Measurements from ENCODE around the gene CALM3. TPM values are rescaled to one million over a fixed set of nuclear protein-coding genes. Genes with fewer than 3 reads are reported as not detected.

Gene CALM3
- total RNA-seq, 1 donor from 2014 or later: 231 TPM

GRCh38 chr19:46564701-46565100, 36.4 kb upstream of the CALM3 start:
- Mint-ChIP-seq H3K27ac (no peak overlapping the region), H3K9me3 (peaks cover 13% of the 10 kb centered on the region), H3K4me3 (no peak overlapping the region), H3K27me3 (ENCODE audit: low read depth) (peaks cover 10% of the 10 kb centered on the region), H3K4me1 (no peaks in the 10 kb centered on the region), H3K36me3 (no peaks in the 10 kb centered on the region)
- DNase-seq (ENCODE audit: low spot score in 2 of 2, unreplicated experiment in 2 of 2): no peak
- TF ChIP-seq, protein P1, sequence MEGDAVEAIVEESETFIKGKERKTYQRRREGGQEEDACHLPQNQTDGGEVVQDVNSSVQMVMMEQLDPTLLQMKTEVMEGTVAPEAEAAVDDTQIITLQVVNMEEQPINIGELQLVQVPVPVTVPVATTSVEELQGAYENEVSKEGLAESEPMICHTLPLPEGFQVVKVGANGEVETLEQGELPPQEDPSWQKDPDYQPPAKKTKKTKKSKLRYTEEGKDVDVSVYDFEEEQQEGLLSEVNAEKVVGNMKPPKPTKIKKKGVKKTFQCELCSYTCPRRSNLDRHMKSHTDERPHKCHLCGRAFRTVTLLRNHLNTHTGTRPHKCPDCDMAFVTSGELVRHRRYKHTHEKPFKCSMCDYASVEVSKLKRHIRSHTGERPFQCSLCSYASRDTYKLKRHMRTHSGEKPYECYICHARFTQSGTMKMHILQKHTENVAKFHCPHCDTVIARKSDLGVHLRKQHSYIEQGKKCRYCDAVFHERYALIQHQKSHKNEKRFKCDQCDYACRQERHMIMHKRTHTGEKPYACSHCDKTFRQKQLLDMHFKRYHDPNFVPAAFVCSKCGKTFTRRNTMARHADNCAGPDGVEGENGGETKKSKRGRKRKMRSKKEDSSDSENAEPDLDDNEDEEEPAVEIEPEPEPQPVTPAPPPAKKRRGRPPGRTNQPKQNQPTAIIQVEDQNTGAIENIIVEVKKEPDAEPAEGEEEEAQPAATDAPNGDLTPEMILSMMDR (IDR thresholded peaks at IDR 0.05; ENCODE audit: unreplicated experiment): no peak

GRCh38 chr19:46571495-46571894, 29.6 kb upstream of the CALM3 start:
- peaks cover 9% of the 10 kb centered on the region for H3K9me3 Mint-ChIP-seq

GRCh38 chr19:46573679-46574498, 27.2 kb upstream of the CALM3 start:
- H3K9me3 Mint-ChIP-seq: peaks cover 8% of the 10 kb centered on the region
- H3K27ac Mint-ChIP-seq: no peak overlapping the region
- no peak for DNase-seq (ENCODE audit: low spot score in 2 of 2, unreplicated experiment in 2 of 2)
- no peak overlapping the region for H3K4me3 Mint-ChIP-seq
- TF ChIP-seq, protein P1 (IDR thresholded peaks at IDR 0.05; ENCODE audit: unreplicated experiment): no peak
- peaks cover 5% of the 10 kb centered on the region for H3K4me1 Mint-ChIP-seq
- H3K27me3 Mint-ChIP-seq (ENCODE audit: low read depth): peaks cover 14% of the 10 kb centered on the region
- no peaks in the 10 kb centered on the region for H3K36me3 Mint-ChIP-seq

More at GRCh38 chr19:46571495-46571894, 29.6 kb upstream of the CALM3 start:
- TF ChIP-seq, protein P1 (IDR thresholded peaks at IDR 0.05; ENCODE audit: unreplicated experiment): no peak
- Mint-ChIP-seq H3K4me3 (no peak overlapping the region), H3K27me3 (ENCODE audit: low read depth) (peaks cover 14% of the 10 kb centered on the region), H3K4me1 (peaks cover 5% of the 10 kb centered on the region), H3K27ac (no peak overlapping the region), H3K36me3 (no peaks in the 10 kb centered on the region)
- DNase-seq (ENCODE audit: low spot score in 2 of 2, unreplicated experiment in 2 of 2): no peak

- Mint-ChIP-seq H3K4me3 (no peak overlapping the region), H3K36me3 (no peaks in the 10 kb centered on the region), H3K27ac (no peak overlapping the region), H3K4me1 (peaks cover 5% of the 10 kb centered on the region), H3K27me3 (ENCODE audit: low read depth) (peaks cover 13% of the 10 kb centered on the region), H3K9me3 (peaks cover 2% of the 10 kb centered on the region)
- DNase-seq (ENCODE audit: low spot score in 2 of 2, unreplicated experiment in 2 of 2): no peak
- TF ChIP-seq, protein P1 (IDR thresholded peaks at IDR 0.05; ENCODE audit: unreplicated experiment): no peak
Observed at GRCh38 chr19:46574533-46574932, 26.6 kb upstream of the CALM3 start.

DNA sequence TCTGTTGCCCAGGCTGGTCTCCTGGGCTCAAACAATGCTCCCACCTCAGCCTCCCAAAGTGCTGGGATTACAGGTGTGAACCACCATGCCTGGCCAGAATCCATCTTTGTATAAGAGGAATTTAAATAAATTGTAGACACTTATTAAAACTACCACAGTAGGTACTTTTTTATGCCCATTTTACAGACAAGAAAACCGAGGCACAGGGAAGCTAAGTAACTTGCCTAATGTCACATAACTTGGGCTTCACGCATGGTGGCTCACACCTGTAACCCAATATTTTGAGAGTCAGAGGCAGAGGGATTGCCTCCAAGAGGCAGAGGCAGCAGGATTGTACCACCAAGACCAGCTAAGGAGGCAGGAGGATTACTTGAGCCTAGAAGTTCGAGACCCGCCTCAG, 22.7 kb upstream of the CALM3 start:
- Mint-ChIP-seq H3K9me3 (peaks cover 6% of the 10 kb centered on the region), H3K27me3 (ENCODE audit: low read depth) (peaks cover 4% of the 10 kb centered on the region), H3K27ac (no peak overlapping the region), H3K4me3 (no peak overlapping the region), H3K36me3 (no peaks in the 10 kb centered on the region), H3K4me1 (peaks cover 5% of the 10 kb centered on the region)
- DNase-seq (ENCODE audit: low spot score in 2 of 2, unreplicated experiment in 2 of 2): no peak
- TF ChIP-seq, protein P1 (IDR thresholded peaks at IDR 0.05; ENCODE audit: unreplicated experiment): no peak
